Measurements from ENCODE around the gene SENP2. TPM values are rescaled to one million over a fixed set of nuclear protein-coding genes. Genes with fewer than 3 reads are reported as not detected.
A peak's percentile ranks its signal among the peaks of the same experiment; 100 is the strongest.

The SENP2 gene
- total and polyA plus RNA-seq, 9 of the 15 experiments (the other 6 are each of a cell fraction or from before 2014, with no cell fraction given), result 11.8 to 67.1 (median 41.1) TPM

- Histone ChIP-seq H3K36me3 (ENCODE audit: control insufficient read depth, insufficient read depth, low read length) (0 out of 3 replicates have a peak, but pooled peaks cover 2% of the 10 kb centered on the region), H3K9ac (ENCODE audit: insufficient read depth in 1 of 2, low read depth in 2 of 2, low read length in 2 of 2) (peak overlapping the region; percentile 74 to 99), H3K27ac (ENCODE audit: extremely low read depth, low read depth, low read length) (peak overlapping the region; percentile 68), H3K4me1 (replicated peaks in 1 of 2; ENCODE audit: control insufficient read depth in 2 of 2, insufficient read depth in 2 of 2, low read length in 2 of 2) (peaks cover 8 to 12% of the 10 kb centered on the region in 2 experiments; a peak in 3 of 5 replicates), H2AFZ (ENCODE audit: low read depth, low read length) (peak overlapping the region; percentile 73), H3K4me2 (ENCODE audit: insufficient read depth, low read length) (peak overlapping the region; percentile 93), H3K27me3 (ENCODE audit: control insufficient read depth in 2 of 2, insufficient read depth in 2 of 2, low read length in 2 of 2) (no peaks in the 10 kb centered on the region), H3K4me3 (peak overlapping the region; percentile 62), H3K79me2 (ENCODE audit: control insufficient read depth, insufficient read depth, low read length) (peaks cover 28% of the 10 kb centered on the region), H3K9me1 (ENCODE audit: control insufficient read depth, insufficient read depth, low read length) (no peaks in the 10 kb centered on the region), H4K20me1 (replicated peaks; ENCODE audit: control insufficient read depth, insufficient read depth, low read length) (no peaks in the 10 kb centered on the region), H3K9me3 (replicated peaks; ENCODE audit: control insufficient read depth, insufficient read depth, low read depth, low read length) (no peaks in the 10 kb centered on the region)
- WGBS (ENCODE audit: insufficient coverage, low coverage, missing lambda C conversion rate), result 0% methylated on average over 7 of the region's 7 CpGs
- ChIA-PET POLR2A (interaction anchor here (0.5 to 1.9 kb wide), 16 partner anchors 9 to 327 kb away, joined by 3 to 12 read pairs (median 4); no protein-coding TSS in a partner anchor), CTCF (ENCODE audit: low intra/inter-chr PET ratio) (no interaction called here)
- DNase-seq (ENCODE audit: extremely low read depth in 1 of 4, low spot score in 3 of 4), result no peak
- in situ Hi-C loops (cut with MboI), result no loop called here
- no peak for ATAC-seq
- 0 out of 2 replicates have a peak, but pooled peaks have one; percentile 50 for TF ChIP-seq ZNF609 (CRISPR knock-in tag; IDR thresholded peaks at IDR 0.05; ENCODE audit: borderline replicate concordance)
- TF ChIP-seq HMGXB4 (CRISPR knock-in tag; IDR thresholded peaks at IDR 0.05), result 0 out of 2 replicates have a peak, but pooled peaks have one; percentile 7
- TF ChIP-seq MXI1 (IDR thresholded peaks at IDR 0.05; ENCODE audit: low read depth, low read length), result no peak
- 0 out of 2 replicates have a peak, but pooled peaks have one; percentile 4 for TF ChIP-seq SMAD4 (CRISPR knock-in tag; conservative IDR thresholded peaks at IDR 0.05)
- intact Hi-C loops (cut with micrococcal nuclease), result no loop called here
- BruUV-seq (replicated peaks), result TSS peak; percentile 79
- FAIRE-seq, result no peak
These were observed 568 bp downstream of the SENP2 start for GRCh38 chr3:185586686-185587039.
